HG02973 (cell line): ENCODE results near the gene HSDL1.

Experiments used
- ATAC-seq: cut with Tn5 transposase; IDR thresholded peaks from one replicate; pipeline ENCODE4 v1.9.1; 2021; ENCODE audit warnings: moderate library complexity; ENCODE audit not compliant: unreplicated experiment

Gene HSDL1

DNA sequence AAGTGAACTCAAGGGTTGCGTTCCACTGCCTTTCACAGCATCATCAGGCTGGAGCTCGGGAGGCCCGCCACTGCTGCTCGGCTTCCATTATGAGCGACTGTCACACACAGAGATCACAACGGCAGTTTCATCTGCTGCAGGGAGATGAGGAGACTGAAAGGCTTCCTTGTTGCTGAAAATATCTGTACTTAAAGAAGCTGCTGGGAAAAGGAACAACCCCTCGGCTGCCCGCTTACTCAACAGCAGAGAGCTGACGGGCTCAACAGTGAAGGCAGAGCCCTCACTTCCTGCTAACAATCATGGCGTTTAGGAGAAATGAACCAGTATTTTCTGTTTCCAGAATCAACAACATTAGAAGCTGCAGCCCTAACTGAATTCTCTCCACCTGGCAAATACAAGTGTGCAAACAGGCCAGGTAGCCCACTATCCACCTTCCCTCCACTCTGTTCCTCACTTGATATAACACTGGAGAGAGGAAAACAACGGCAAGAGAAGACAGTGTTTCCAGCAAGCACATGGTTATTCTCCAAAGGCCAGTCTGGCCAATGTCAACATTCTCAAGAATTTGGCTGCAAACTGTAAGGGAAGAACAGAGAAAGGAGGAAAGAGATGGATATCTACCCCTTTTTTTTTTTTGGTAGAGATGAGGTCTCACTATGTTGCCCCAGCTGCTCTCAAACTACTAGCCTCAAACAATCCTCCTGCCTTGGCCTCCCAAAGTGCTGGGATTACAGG lies 62.0 kb downstream of the HSDL1 start:
- ATAC-seq: no peak

- no peak for ATAC-seq
Measured at GRCh38 chr16:84082110-84082509, 62.9 kb downstream of the HSDL1 start.

- no peak for ATAC-seq
Measured at GRCh38 chr16:84081446-84081989, 63.5 kb downstream of the HSDL1 start.

GRCh38 chr16:84080813-84081212 lies 64.2 kb downstream of the HSDL1 start:
- no peak for ATAC-seq

GRCh38 chr16:84080378-84080777 lies 64.6 kb downstream of the HSDL1 start:
- ATAC-seq: no peak

GRCh38 chr16:84079664-84080063 lies 65.3 kb downstream of the HSDL1 start:
- ATAC-seq: no peak

DNA sequence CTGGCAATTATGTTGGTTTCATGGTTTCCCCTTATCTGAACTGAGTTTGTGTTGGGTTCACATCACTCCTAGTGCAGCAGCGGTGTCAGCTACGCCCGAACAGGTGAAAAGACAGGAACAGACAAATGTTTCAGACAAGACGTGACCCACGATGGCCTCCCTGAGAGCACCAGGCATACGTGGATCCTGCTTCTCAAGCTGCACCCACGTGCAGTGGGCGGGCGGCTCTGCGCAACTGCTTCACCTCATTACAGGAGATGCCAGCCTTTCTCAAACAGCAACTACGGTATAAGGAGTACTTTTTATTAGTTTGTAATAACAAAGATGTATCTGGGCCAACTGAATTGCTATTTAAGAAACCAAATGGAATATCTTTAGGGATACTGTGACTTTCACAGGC lies 69.6 kb downstream of the HSDL1 start:
- ATAC-seq: no peak

- no peak for ATAC-seq
Measured at GRCh38 chr16:84074721-84075120, 70.3 kb downstream of the HSDL1 start.
